ENCODE measurements around the gene DDAH1.

- TF ChIP-seq POLR2AphosphoS5 (IDR thresholded peaks at IDR 0.05; ENCODE audit: low read depth, low read length) (no peak), POLR2A (IDR thresholded peaks at IDR 0.05; ENCODE audit: low read depth, low read length) (no peak)
Observed at GRCh38 chr1:85481688-85482087, 16.7 kb upstream of the DDAH1 start.
